Nephron (organoid): ENCODE data around the gene NOSTRIN.

Source experiments
- H3K27ac Mint-ChIP-seq, 3 experiments: 2 replicates each; pipeline ENCODE4 v1.8.0; 2020; ENCODE audit warnings: mixed read lengths in 3 of 3, mild to moderate bottlenecking in 2 of 3, moderate library complexity in 1 of 3
- H3K27me3 Mint-ChIP-seq: 2 replicates; pipeline ENCODE4 v1.8.0; 2021; ENCODE audit warnings: low read depth, mild to moderate bottlenecking, moderate library complexity, mixed read lengths
- H3K36me3 Mint-ChIP-seq: 2 replicates; pipeline ENCODE4 v1.8.0; 2020; ENCODE audit warnings: low read depth, mixed read lengths
- H3K4me1 Mint-ChIP-seq: 2 replicates; pipeline ENCODE4 v1.8.0; 2020; ENCODE audit warnings: mixed read lengths
- H3K4me3 Mint-ChIP-seq, 3 experiments: 2 replicates each; pipeline ENCODE4 v1.8.0; 2020; ENCODE audit warnings: mild to moderate bottlenecking in 3 of 3, mixed read lengths in 3 of 3, moderate library complexity in 2 of 3
- H3K9me3 Mint-ChIP-seq: 2 replicates; pipeline ENCODE4 v1.8.0; 2020; ENCODE audit warnings: mixed read lengths
- CTCF ChIP-seq, 3 experiments: fragments of 200-600 bp; sonication (generic); IDR thresholded peaks; one replicate each; pipeline ENCODE4 v1.5.0; 2021; ENCODE audit warnings: antibody characterized with exemption in 3 of 3; ENCODE audit not compliant: unreplicated experiment in 3 of 3

NOSTRIN gene

GRCh38 chr2:168821992-168822391 lies 19.6 kb downstream of the NOSTRIN start:
- Mint-ChIP-seq H3K27ac (no peak overlapping the region), H3K4me3 (no peak overlapping the region), H3K27me3 (no peaks in the 10 kb centered on the region), H3K9me3 (no peaks in the 10 kb centered on the region), H3K4me1 (peaks cover 5% of the 10 kb centered on the region), H3K36me3 (no peaks in the 10 kb centered on the region)
- no peak for TF ChIP-seq CTCF (IDR thresholded peaks at IDR 0.05; ENCODE audit: unreplicated experiment in 3 of 3)

- Mint-ChIP-seq H3K9me3 (no peaks in the 10 kb centered on the region), H3K4me1 (no peaks in the 10 kb centered on the region)
These were observed 22.7 kb downstream of the NOSTRIN start for GRCh38 chr2:168825126-168825525.

GRCh38 chr2:168830958-168831357 lies 28.5 kb downstream of the NOSTRIN start:
- Mint-ChIP-seq H3K9me3 (peaks cover 2% of the 10 kb centered on the region), H3K4me3 (no peak overlapping the region), H3K4me1 (no peaks in the 10 kb centered on the region), H3K27me3 (no peaks in the 10 kb centered on the region), H3K27ac (no peak overlapping the region), H3K36me3 (no peaks in the 10 kb centered on the region)
- no peak for TF ChIP-seq CTCF (IDR thresholded peaks at IDR 0.05; ENCODE audit: unreplicated experiment in 3 of 3)

More at GRCh38 chr2:168825126-168825525, 22.7 kb downstream of the NOSTRIN start:
- no peak overlapping the region for H3K27ac Mint-ChIP-seq
- H3K36me3 Mint-ChIP-seq: no peaks in the 10 kb centered on the region
- no peak overlapping the region for H3K4me3 Mint-ChIP-seq
- H3K27me3 Mint-ChIP-seq: no peaks in the 10 kb centered on the region
- TF ChIP-seq CTCF (IDR thresholded peaks at IDR 0.05; ENCODE audit: unreplicated experiment in 3 of 3): no peak

GRCh38 chr2:168831662-168832061 lies 29.2 kb downstream of the NOSTRIN start:
- Mint-ChIP-seq H3K27me3 (no peaks in the 10 kb centered on the region), H3K4me3 (no peak overlapping the region), H3K4me1 (no peaks in the 10 kb centered on the region), H3K9me3 (peaks cover 2% of the 10 kb centered on the region), H3K36me3 (no peaks in the 10 kb centered on the region), H3K27ac (no peak overlapping the region)
- no peak for TF ChIP-seq CTCF (IDR thresholded peaks at IDR 0.05; ENCODE audit: unreplicated experiment in 3 of 3)

- peaks cover 4% of the 10 kb centered on the region for H3K27me3 Mint-ChIP-seq
- no peaks in the 10 kb centered on the region for H3K9me3 Mint-ChIP-seq
- no peaks in the 10 kb centered on the region for H3K36me3 Mint-ChIP-seq
- H3K27ac Mint-ChIP-seq: no peak overlapping the region
- no peak for TF ChIP-seq CTCF (IDR thresholded peaks at IDR 0.05; ENCODE audit: unreplicated experiment in 3 of 3)
- no peak overlapping the region for H3K4me3 Mint-ChIP-seq
- H3K4me1 Mint-ChIP-seq: no peaks in the 10 kb centered on the region
These were observed 33.5 kb downstream of the NOSTRIN start for GRCh38 chr2:168835969-168836368.

GRCh38 chr2:168841445-168841844 lies 39.0 kb downstream of the NOSTRIN start:
- Mint-ChIP-seq H3K4me3 (no peak overlapping the region), H3K4me1 (no peaks in the 10 kb centered on the region), H3K27ac (no peak overlapping the region), H3K27me3 (peaks cover 4% of the 10 kb centered on the region), H3K9me3 (no peaks in the 10 kb centered on the region), H3K36me3 (no peaks in the 10 kb centered on the region)
- no peak for TF ChIP-seq CTCF (IDR thresholded peaks at IDR 0.05; ENCODE audit: unreplicated experiment in 3 of 3)
